Stimulated activated CD8-positive, alpha-beta memory T cell treated with anti-CD3 and anti-CD28 coated beads, Interleukin-4, amount 100 ng/mL, for 24 hours (primary cell): ENCODE data around the gene STRADB.
"Not testable (repeated sequence)": the region's sequence is repeated elsewhere in the genome, so short reads cannot be mapped to it uniquely, and the experiment has no call there.

ENCODE experiments used
- DNase-seq: peaks from one replicate; pipeline ENCODE4 v3.0.0-alpha.2; 2020; ENCODE audit warnings: low read depth

Gene STRADB

DNA sequence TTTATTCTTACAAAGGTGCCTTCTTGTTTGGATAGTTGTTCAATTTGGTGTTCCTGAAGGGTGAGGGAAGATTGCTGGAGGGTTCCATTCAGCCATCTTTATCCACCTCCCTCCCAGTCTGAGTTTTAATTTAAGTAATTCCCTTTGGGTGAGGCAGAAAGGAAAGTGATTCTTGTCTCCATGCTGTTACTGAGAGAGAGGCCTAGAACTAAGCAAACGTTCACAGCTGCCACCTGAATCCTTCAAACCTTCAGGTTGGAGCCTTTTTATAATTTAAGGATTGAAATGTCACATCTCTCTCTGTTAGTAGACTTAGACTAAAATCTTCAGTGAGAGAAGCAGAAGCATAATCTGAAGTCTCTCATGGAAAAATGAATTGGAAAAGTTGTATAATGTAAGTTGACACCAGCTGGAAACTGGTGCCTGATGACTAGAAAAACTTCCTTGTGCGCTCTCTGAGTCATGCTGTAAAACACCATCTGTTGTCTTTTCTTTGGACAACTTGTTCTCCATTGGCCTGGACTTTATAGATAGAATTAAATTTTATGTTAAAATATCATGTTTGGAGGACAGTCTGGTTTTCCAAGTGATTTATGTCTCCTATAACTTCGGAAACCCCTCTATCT lies 14.6 kb downstream of the STRADB start:
- no peak for DNase-seq

DNA sequence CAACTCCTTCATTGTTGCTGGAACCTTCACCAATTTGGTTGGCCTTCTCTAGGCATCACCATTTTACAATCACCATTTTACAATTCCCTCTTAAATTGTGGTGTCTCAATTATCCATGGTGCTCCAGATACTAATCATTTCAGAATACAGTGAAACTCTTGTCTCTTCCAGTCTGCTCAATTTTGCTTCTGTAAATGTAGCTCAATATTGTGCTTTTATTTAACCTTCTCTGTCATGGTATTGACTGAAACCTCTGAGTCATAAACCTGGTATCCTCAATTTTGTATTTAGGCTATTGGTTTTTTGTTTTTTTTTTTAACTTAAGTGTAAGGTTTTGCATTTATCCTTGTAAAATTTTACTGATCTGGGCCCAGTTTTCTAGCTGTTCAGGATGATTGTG lies 16.1 kb downstream of the STRADB start:
- no peak for DNase-seq

DNA sequence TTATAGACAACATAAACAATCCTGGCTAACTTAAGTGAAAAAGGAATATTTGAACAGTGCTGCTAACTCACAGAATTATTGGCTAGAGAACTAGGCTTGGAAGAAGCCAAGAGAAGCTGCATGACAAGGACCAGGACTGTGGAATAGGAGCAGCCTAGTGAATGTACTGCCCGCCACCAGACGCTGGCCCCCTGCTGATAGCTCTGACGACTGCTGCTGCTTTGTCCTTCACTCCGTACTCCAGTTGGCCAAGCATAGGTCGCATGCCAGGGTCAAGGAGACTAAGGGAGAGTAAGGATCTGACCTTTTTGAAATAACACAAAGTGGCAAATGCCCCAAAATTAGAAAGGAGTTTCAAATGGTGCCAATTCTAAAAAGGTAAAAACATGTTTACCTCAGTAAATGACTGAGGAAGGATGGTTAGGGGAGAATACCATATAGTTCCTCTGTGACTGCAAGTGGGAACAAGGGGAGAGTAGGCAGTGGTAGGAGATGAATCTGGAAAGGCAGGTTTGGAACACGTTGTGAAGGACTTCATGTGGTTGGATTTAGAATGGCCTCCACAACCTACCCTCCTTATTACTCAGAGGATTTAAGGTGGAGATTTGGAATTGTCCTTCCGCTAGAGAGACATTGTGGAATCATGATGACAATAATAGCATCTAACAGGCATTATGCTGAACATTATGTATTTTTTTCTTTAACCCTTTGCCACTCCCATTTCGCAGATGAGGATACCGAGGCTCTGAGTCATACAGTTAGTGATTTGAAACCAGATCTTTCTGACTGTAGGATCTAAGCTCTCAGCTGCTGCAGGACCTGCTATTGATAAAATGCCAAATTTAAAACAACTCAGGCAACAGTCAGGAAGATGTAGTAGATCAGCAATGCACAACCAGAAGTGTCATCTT lies 19.5 kb downstream of the STRADB start:
- no peak for DNase-seq

DNA sequence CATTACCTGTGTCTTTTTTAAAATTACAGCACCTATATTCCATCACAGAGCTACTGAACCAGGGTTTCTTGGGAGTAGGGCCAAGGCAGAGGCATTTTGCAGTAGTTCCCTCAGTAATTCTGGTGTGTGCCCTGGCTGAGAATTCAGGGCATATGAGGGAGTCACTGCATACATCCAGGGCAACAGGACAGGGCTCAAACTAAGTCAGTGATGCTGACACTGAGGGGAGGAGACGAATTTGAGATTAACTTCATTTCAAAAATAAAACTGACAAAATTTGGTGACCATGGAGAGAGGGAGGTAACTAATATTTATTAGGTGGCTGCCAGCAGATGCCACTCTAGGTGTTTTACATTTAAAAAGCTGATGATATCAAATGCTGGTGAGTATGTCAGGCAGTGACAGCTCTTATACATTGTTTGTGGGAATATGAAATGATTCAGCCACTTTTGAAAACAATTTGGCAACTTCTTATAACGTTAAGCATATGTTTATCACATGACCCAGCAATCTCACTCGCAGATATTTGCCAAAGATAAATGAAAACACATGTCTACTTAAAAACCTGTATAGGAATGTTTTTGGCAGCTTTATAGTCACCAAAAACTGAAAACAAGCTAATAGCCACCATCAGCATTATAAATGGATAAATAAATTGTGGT lies 20.3 kb downstream of the STRADB start:
- DNase-seq, result no peak

DNA sequence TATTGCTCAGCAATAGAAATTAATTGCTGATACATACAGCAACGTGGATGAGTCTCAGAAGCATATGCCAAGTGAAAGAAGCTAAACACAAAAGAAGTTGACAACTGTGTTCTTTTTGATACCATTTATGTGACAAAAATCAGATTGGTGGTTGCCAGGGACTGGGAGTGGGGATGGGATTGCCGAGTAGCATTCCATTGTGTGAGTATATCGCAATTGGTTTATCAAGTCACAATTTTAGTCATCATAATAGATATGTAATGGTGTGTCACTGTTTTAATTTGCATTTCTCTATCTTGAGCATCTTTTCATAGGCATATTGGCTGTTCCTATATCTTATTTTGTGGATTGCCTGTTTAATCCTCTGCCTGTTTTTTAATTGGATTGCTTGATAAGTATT lies 20.9 kb downstream of the STRADB start:
- DNase-seq, result no peak

DNA sequence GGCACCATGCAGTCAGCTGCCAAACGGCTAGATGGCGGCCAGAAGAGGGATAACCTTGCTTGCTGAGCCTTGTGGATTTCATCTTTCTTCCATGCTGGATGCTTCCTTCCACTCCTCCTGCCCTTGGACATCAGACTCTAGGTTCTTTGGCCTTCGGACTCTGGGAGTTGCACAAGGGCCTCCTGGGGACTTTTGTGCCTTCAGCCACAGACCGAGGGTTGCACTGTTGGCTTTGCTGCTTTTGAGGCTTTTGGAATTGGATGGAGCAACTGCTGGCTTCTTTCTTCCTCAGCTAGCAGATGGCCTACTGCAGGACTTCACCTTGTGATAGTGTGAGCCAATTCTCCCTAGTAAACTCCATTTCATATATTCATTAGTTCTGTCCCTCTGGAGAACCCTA lies 31.0 kb downstream of the STRADB start:
- DNase-seq, result no peak

DNA sequence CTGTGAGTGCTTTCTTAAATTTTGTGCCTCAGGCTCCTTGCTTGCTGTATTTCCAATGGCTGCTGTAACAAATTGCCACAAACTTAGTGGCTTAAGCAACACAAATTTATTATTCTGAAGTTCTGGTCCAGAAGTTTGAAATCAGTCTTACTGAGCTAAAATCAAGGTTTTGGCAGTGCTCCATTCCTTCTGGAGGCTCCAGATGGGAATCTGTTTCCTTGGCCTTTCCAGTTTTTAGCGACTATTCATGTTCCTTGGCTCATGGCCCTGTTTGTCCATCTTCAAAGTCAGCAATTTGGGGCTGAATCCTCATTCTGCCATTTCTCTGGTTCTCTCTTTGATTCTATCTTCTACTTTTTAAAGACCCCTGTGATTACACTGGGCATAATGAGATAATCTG lies 31.8 kb downstream of the STRADB start:
- no peak for DNase-seq

DNA sequence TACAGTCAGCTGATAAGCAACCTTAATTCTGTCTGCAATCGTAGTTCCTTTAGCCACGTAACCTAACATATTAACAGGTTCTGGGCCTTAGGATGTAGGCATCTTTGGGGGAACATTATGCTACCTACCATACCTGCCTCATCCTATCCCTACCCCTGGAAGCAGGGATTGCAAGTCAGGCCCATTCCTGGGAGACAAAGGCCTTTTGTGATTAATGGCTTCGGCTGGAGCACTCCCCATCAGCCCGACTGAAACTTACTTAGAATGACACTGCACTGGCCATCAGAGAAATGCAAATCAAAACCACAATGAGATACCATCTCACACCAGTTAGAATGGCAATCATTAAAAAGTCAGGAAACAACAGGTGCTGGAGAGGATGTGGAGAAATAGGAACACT lies 32.2 kb downstream of the STRADB start:
- not testable (repeated sequence) for DNase-seq

DNA sequence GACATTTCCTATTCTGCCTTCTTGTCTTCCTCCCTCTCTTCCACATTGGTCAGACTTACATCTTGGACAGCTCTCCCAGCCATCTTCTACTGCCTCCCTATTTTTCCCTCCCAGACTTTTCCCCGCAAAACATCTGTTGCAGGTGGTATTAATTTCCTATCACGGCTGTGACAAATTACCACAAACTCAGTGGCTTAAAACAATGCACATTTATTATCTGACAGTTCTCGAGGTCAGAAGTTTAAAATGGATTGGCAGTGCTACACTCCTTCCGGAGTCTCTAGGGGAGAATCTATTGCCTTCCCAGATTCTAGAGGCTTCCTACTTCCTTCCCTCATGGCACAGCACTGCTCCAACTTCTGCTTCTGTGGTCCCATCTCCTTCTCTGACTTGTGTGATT lies 33.3 kb downstream of the STRADB start:
- DNase-seq, result no peak

DNA sequence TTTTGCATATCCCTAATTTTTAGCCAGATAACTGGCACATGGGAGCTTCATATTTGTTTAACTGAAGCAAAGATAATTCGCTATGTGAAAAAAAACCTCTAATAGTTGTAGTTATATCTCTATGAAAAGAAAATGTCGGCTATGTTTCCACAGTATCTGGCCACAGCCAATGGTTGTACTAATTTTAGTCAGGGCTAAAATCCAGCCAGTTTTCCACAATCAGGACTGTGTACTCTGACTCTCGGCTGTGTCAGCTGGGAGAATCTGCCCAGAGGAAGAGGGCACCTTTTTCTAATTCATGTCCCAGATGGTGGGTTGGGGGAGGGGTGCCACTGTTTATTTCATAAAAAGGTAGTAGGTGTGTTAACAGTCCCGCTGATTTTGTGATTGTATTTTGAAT lies 38.8 kb downstream of the STRADB start:
- no peak for DNase-seq

DNA sequence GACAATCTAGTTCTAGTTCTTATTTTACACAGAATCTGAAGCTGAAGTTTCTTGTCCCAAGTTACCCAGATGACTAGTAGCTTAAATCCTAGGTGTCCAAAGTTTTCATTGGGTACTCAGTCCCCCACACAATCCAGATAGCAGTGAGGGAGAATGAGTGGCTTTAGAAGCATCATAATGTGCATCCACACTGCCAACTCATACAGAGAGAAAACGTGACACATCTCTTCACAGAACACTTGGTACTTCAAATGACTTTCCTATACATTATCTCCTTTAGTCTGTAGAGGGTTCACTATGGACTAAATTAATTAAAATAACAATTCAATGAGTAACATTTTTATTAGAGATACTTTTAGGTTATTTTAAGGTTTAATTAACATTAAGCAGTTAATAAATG lies 45.2 kb downstream of the STRADB start:
- DNase-seq, result no peak

DNA sequence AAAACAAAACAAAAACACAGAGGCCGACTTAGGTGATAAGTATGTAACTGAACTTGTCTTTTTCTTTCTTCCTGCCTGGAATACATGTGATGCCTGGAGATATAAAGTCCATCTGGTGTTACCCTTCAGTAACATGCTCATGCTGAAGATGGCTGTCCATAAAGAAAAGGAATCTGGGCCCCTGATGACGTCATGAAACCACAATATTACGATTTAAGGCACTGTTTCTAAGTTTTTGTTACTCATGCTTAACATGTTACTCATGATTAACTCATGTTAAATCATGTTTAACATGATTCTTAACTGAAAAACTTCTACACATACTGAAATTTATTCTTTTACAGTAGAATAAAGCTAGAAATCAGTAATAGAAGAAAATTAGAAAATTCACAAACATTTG lies 49.0 kb downstream of the STRADB start:
- no peak for DNase-seq

DNA sequence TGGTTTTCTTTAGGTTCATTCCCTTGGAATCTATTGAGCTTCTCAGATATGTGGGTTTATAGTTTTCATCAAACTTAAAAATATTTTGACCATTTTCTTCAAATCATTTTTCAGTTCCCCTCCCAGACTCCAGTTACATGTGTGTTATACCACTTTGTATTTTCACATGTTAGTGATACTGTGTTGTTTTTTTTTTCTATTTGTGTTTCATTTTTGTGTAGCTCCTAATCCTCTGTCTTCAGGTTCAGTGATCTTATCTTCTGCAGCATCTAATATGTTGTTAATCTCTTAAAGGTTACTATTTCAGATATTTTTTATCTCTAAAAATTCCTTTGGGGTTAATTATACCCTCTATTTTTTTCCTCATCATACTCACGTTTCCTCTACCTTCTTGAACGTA lies 51.2 kb downstream of the STRADB start:
- DNase-seq, result no peak

DNA sequence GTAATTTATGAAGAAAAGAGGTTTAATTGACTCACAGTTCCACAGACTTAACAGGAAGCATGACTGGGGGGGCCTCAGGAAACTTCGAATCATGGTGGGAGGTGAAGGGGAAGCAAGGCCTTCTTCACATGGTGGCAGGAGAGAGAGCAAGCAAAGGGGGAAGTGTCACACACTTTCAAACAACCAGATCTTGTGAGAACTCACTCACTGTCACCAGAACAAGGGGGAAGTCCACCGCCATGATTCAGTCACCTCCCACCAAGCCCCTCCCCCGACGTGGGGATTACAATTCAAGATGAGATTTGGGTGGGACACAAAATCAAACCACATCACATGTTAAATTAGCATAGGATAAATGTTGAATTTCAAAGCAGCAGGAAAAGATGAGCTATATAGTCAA lies 56.2 kb downstream of the STRADB start:
- peak; percentile 10 for DNase-seq

DNA sequence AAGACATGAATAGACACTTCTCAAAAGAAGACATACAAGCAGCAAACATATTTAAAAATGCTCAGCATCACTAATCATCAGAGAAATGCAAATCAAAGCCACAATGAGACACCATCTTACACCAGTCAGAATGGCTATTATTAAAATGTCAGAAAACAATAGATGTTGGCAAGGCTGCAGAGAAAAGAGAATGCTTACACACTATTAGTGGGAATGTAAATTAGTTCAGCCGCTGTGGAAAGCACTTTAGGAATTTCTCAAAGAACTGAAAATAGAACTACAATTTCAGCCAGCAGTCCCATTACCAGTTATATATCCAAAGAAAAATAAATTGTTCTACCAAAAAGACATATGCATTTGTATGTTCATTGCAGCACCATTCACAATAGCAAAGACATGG lies 61.7 kb downstream of the STRADB start:
- DNase-seq, result no peak

DNA sequence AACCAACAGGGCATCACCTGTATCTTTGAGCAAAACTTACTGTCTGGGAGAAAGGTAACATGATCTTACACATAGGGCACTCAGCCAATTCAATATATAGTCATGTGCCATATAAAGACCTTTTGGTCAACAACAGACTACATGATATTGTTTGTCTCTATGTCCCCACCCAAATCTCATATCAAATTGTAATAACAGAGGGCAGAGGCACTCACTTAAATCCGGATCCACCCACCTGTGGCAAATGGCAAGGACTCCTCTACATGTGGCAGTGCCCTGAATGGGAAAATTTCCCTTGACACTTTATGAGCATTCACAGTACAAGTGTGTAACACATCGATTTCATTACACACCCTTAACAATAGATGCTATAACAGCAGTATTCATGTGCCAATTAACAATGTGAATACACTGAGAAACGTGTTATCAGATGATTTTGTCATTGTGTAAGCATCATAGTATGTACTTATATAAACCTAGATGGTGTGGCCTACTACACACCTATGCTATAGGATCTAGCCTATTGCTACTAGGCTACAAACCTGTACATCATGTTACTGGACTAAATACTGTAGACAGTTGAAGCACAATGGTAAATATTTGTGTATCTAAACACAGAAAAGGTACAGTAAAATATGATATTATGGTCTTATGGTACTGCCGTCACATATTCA lies 64.2 kb downstream of the STRADB start:
- DNase-seq, result no peak

DNA sequence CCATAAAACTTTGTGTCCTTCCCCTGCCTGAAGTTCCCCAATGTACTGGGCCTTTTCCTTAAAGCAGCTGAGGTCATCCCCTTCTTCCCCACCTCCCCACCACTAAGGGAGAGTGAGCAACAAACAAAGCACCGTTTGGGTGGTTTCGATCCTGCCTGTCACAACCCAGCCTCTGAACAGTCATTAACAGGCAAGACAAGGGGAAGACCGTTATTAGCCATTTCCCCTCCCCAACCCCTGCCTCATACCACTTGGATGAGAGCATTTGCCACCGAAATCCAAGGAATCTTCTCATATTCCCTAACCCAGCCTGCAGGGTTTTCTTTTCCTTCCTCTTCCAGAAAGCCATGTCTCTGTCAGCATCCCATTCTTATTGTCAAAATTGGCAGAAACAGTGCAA lies 65.6 kb downstream of the STRADB start:
- no peak for DNase-seq

DNA sequence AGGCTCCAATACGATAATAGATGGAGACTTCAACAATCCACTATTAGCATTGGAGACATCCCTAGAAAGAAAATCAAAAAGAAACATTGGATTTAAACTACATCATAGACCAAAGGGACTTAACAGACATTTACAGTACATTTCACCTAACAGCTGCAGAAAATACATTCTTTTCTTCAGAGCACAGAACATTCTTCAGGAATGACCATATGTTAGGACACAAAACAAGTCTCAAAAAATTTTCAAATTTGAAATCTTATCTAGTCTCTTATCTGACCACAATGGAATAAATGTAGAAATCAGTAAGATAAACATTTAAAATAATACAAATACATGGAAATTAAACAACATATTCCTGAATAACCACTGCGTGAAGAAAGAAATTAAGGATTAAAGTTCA lies 68.7 kb downstream of the STRADB start:
- DNase-seq, result no peak

DNA sequence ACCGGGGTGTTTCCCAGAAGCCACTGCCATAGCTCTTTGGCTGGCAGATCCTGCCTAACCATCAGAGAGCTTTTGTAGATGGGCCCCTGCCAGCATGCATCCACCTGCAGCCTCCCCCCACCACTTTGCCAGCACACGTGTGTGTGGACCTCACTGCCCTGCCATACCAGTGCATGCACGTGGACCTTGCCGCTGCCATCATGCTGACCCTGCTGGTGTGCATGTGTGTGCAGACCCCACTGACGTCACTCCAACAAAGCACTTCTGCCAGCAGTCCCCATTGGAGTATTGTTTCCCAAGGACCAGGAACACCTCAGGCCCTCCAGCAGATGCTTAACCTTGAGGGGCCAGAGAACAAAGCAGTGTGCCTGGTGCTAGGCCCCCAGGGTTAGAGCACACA lies 71.4 kb downstream of the STRADB start:
- no peak for DNase-seq

DNA sequence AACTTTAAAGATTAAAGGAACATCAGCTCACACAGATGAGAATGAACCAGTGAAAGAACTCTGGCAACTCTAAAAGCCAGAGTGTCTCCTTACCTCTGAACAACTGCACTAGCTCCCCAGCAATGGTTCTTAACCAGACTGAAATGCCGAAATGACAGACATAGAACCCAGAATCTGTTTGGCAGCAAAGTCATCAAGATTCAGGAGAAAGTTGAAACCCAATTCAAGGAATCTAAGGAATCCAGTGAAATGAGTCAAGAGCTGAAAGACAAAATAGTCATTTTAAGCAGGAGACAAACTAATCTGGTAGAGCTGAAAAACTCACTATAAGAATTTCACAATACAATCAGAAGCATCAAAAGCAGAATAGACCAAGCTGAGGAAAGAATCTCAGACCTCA lies 72.0 kb downstream of the STRADB start:
- DNase-seq, result no peak
